GM23338 (cell line): Measurements from ENCODE around the gene BBLN. TPM values are rescaled to one million over a fixed set of nuclear protein-coding genes. Genes with fewer than 3 reads are reported as not detected.

ENCODE experiments used
- ATAC-seq: fragments of 200-7000 bp; cut with Tn5 transposase; 3 replicates; pipeline ENCODE4 v1.9.1; 2020
- DNase-seq: peaks from one replicate; pipeline ENCODE4 v3.0.0-alpha.2; 2015; ENCODE audit warnings: low spot score
- H2AFZ ChIP-seq: fragments of 200-600 bp; sonication (generic); 2 replicates; pipeline ENCODE4 v1.8.0; 2016; ENCODE audit warnings: antibody characterized with exemption, mild to moderate bottlenecking, moderate library complexity
- H3F3A ChIP-seq: fragments of 200-600 bp; sonication (generic); replicated peaks from 2 replicates; pipeline ENCODE4 v1.8.0; 2017; ENCODE audit warnings: antibody characterized with exemption, mixed run types, low read depth
- H3K27ac ChIP-seq: fragments of 200-600 bp; sonication (generic); 2 replicates; pipeline ENCODE4 v1.6.1; 2016; ENCODE audit warnings: low read depth
- H3K27me3 ChIP-seq: fragments of 200-600 bp; sonication (generic); 2 replicates; pipeline ENCODE4 v1.8.0; 2016; ENCODE audit warnings: mild to moderate bottlenecking, mixed run types, moderate library complexity; ENCODE audit not compliant: insufficient read depth
- H3K36me3 ChIP-seq: fragments of 200-600 bp; sonication (generic); 2 replicates; pipeline ENCODE4 v1.8.0; 2016; ENCODE audit warnings: mild to moderate bottlenecking; ENCODE audit not compliant: insufficient read depth
- H3K4me1 ChIP-seq: fragments of 200-600 bp; sonication (generic); 2 replicates; pipeline ENCODE4 v1.8.0; 2016; ENCODE audit warnings: mild to moderate bottlenecking, moderate library complexity; ENCODE audit not compliant: insufficient read depth
- H3K4me2 ChIP-seq: fragments of 200-600 bp; sonication (generic); 2 replicates; pipeline ENCODE4 v1.7.1; 2017; ENCODE audit warnings: mixed run types
- H3K4me3 ChIP-seq: fragments of 200-600 bp; sonication (generic); 2 replicates; pipeline ENCODE4 v1.6.1; 2016; ENCODE audit warnings: mixed run types
- H3K79me2 ChIP-seq: fragments of 200-600 bp; sonication (generic); replicated peaks from 2 replicates; pipeline ENCODE4 v1.8.0; 2017; ENCODE audit warnings: mild to moderate bottlenecking; ENCODE audit not compliant: insufficient read depth
- H3K9me2 ChIP-seq: fragments of 200-600 bp; sonication (generic); 2 replicates; pipeline ENCODE4 v1.8.0; 2017; ENCODE audit not compliant: insufficient read depth
- H4K20me1 ChIP-seq: fragments of 200-600 bp; sonication (generic); replicated peaks from 2 replicates; pipeline ENCODE4 v1.8.0; 2017; ENCODE audit warnings: mild to moderate bottlenecking; ENCODE audit not compliant: insufficient read depth
- H3K27ac Mint-ChIP-seq: 2 replicates; pipeline ENCODE4 v1.8.0; 2020; ENCODE audit warnings: inconsistent platforms, mild to moderate bottlenecking, moderate library complexity, mixed read lengths
- H3K27me3 Mint-ChIP-seq: 3 replicates; pipeline ENCODE4 v1.8.0; 2022; ENCODE audit warnings: low read depth, mild to moderate bottlenecking, moderate library complexity, mixed read lengths, inconsistent platforms; ENCODE audit not compliant: insufficient read depth, poor library complexity
- H3K36me3 Mint-ChIP-seq: 3 replicates; pipeline ENCODE4 v1.8.0; 2021; ENCODE audit warnings: low read depth, mild to moderate bottlenecking, inconsistent platforms, moderate library complexity, mixed read lengths
- H3K4me1 Mint-ChIP-seq: 3 replicates; pipeline ENCODE4 v1.8.0; 2020; ENCODE audit warnings: mild to moderate bottlenecking, inconsistent platforms, mixed read lengths
- H3K4me3 Mint-ChIP-seq: 3 replicates; pipeline ENCODE4 v1.8.0; 2021; ENCODE audit warnings: moderate library complexity, mild to moderate bottlenecking, inconsistent platforms, mixed read lengths
- H3K9me3 Mint-ChIP-seq: 3 replicates; pipeline ENCODE4 v1.8.0; 2020; ENCODE audit warnings: moderate library complexity, mild to moderate bottlenecking, inconsistent platforms, mixed read lengths
- CREB1 ChIP-seq: fragments of 250-450 bp; sonication (Bioruptor Pico); IDR thresholded peaks from 2 replicates; pipeline ENCODE4 v1.5.0; 2020; ENCODE audit warnings: low read depth, mild to moderate bottlenecking, moderate library complexity
- CTCF ChIP-seq, 2 experiments: fragments of 200-600 bp in 1 of 2; sonication (generic) in 1 of 2; conservative IDR thresholded peaks; 2 replicates each; pipeline versions ENCODE4 v1.5.1 to v1.6.1; 2016 to 2017; ENCODE audit warnings: antibody characterized with exemption in 2 of 2, low read depth in 2 of 2, mild to moderate bottlenecking in 2 of 2, moderate library complexity in 1 of 2
- ETS1 ChIP-seq: IDR thresholded peaks from 2 replicates; pipeline ENCODE4 v1.6.1; 2016; ENCODE audit warnings: antibody characterized with exemption
- EZH2 ChIP-seq: fragments of 200-600 bp; sonication (generic); IDR thresholded peaks from one replicate; pipeline ENCODE4 v1.8.0; 2017; ENCODE audit warnings: antibody characterized with exemption, mild to moderate bottlenecking, low read depth; ENCODE audit not compliant: unreplicated experiment
- EZH2phosphoT487 ChIP-seq: fragments of 200-600 bp; sonication (generic); IDR thresholded peaks from one replicate; pipeline ENCODE4 v1.8.1; 2018; ENCODE audit warnings: antibody characterized with exemption; ENCODE audit not compliant: unreplicated experiment
- JUNB ChIP-seq: IDR thresholded peaks from one replicate; pipeline ENCODE4 v1.6.1; 2016; ENCODE audit warnings: antibody characterized with exemption; ENCODE audit not compliant: unreplicated experiment
- NANOG ChIP-seq: IDR thresholded peaks from 2 replicates; pipeline ENCODE4 v1.6.1; 2016; ENCODE audit warnings: antibody characterized with exemption, borderline replicate concordance
- POLR2AphosphoS5 ChIP-seq: IDR thresholded peaks from 2 replicates; pipeline ENCODE4 v1.6.1; 2016; ENCODE audit warnings: antibody characterized with exemption, low read depth
- REST ChIP-seq: IDR thresholded peaks from one replicate; pipeline ENCODE4 v1.6.1; 2018; ENCODE audit warnings: antibody characterized with exemption; ENCODE audit not compliant: unreplicated experiment
- STAT1 ChIP-seq: IDR thresholded peaks from one replicate; pipeline ENCODE4 v1.6.1; 2016; ENCODE audit warnings: antibody characterized with exemption; ENCODE audit not compliant: unreplicated experiment
- ZNF114 ChIP-seq: fragments of 250-450 bp; sonication (Bioruptor Pico); IDR thresholded peaks from 2 replicates; pipeline ENCODE4 v1.5.0; 2020; ENCODE audit warnings: mild to moderate bottlenecking, moderate library complexity
- ZNF331 ChIP-seq: fragments of 250-450 bp; sonication (Bioruptor Pico); IDR thresholded peaks from 2 replicates; pipeline ENCODE4 v1.5.0; 2020; ENCODE audit warnings: low read depth, mild to moderate bottlenecking, moderate library complexity
- ZNF462 ChIP-seq: fragments of 250-450 bp; sonication (Bioruptor Pico); IDR thresholded peaks from 2 replicates; pipeline ENCODE4 v1.5.0; 2020; ENCODE audit warnings: mild to moderate bottlenecking, moderate library complexity
- polyA plus RNA-seq: library from polyadenylated mRNA; unstranded; fragments of >200 nt; fragmentation: Nextera tagmentation; extraction: Ambion mirVana; gene quantifications from 2 replicates; pipeline ENCODE4 v1.2.1, GENCODE V29; 2016
- total RNA-seq: library from RNA; depleted of rRNA; stranded (reverse); fragments of >200 nt; shearing (Covaris generic); gene quantifications from 2 replicates; pipeline ENCODE4 v1.2.3, GENCODE V29; 2014

BBLN gene
- total and polyA plus RNA-seq, 2 experiments from 2014 or later: 171 to 246 TPM

- H3K4me1 ChIP-seq: peaks cover 1% of the 10 kb centered on the region; the same call in 1 of the 2 replicates
- H3K4me3 ChIP-seq: no peak overlapping the region
- H3K79me2 ChIP-seq: no peaks in the 10 kb centered on the region
- H3K27ac ChIP-seq: no peak overlapping the region
- ATAC-seq (no peak), DNase-seq (no peak)
- H3K27me3 ChIP-seq: no peaks in the 10 kb centered on the region
- peaks cover 49% of the 10 kb centered on the region for H3K36me3 Mint-ChIP-seq
- H3K4me1 Mint-ChIP-seq: peaks cover 1% of the 10 kb centered on the region
- no peak overlapping the region for H3K4me2 ChIP-seq
- 0 out of 2 replicates have a peak, but pooled peaks cover 8% of the 10 kb centered on the region for H3K36me3 ChIP-seq
- H2AFZ ChIP-seq: no peak overlapping the region
- no peak for TF ChIP-seq JUNB
- no peak for TF ChIP-seq POLR2AphosphoS5
- TF ChIP-seq ETS1: no peak
- TF ChIP-seq EZH2phosphoT487: no peak
- no peak for TF ChIP-seq CTCF (conservative IDR thresholded peaks at IDR 0.05; ENCODE audit: low read depth in 2 of 2)
- TF ChIP-seq ZNF331 (CRISPR knock-in tag): no peak
- no peak for TF ChIP-seq EZH2
- no peak for TF ChIP-seq ZNF114
- no peak for TF ChIP-seq NANOG
- no peak for TF ChIP-seq STAT1
- no peak for TF ChIP-seq REST
- no peak for TF ChIP-seq CREB1
- no peak for TF ChIP-seq ZNF462 (CRISPR knock-in tag)
- H3K9me2 ChIP-seq: no peaks in the 10 kb centered on the region
- 0 out of 2 replicates have a peak, but pooled peaks cover 3% of the 10 kb centered on the region for H3F3A ChIP-seq
- H3K4me3 Mint-ChIP-seq: no peak overlapping the region
- H3K27ac Mint-ChIP-seq: no peak overlapping the region
- H3K9me3 Mint-ChIP-seq: no peaks in the 10 kb centered on the region
- peaks cover 6% of the 10 kb centered on the region for H3K27me3 Mint-ChIP-seq
- H4K20me1 ChIP-seq: 0 out of 2 replicates have a peak, but pooled peaks cover 5% of the 10 kb centered on the region
These were observed 6.1 kb downstream of the BBLN start for GRCh38 chr9:128166169-128166568.
